Right forelimb (tissue), 1 donor: ENCODE data around the gene ALDH3B2.
"Not testable (repeated sequence)": the region's sequence is repeated elsewhere in the genome, so short reads cannot be mapped to it uniquely, and the experiment has no call there.

Source experiments
- DNase-seq: peaks from one replicate; pipeline ENCODE4 v3.0.0-alpha.2; 2018

The ALDH3B2 gene

GRCh38 chr11:67674442-67674871 lies at the start of gene ALDH3B2:
Gene ALDH3B2, minus strand, starts transcription at chr11:67674623. Its CDS starts 7,688 bp downstream, at chr11:67666935.
- DNase-seq, result no peak

GRCh38 chr11:67723036-67723435 lies 48.6 kb upstream of the ALDH3B2 start:
- not testable (repeated sequence) for DNase-seq

DNA sequence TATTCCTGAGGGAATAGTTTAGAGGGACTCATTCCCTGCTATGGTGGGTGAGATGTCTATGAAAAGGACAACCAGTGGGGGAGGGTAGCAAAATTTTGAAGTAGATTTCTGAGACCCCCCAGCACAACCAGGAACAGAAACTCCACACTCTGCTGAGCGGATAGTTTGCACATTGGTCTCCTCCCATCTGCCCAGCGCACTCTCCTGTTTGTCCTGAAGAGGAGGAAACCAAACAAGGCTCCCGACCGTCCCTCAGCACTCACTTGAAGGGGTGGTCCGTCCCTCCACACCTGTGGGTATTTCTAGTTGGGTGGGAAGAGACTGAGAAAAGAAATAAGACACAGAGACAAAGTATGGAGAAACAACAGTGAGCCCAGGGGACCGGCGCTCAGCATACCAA lies 41.8 kb upstream of the ALDH3B2 start:
- not testable (repeated sequence) for DNase-seq

- not testable (repeated sequence) for DNase-seq
Measured at GRCh38 chr11:67715801-67716200, 41.4 kb upstream of the ALDH3B2 start.

- DNase-seq, result not testable (repeated sequence)
Measured at GRCh38 chr11:67713892-67714509, 39.6 kb upstream of the ALDH3B2 start.

- DNase-seq, result not testable (repeated sequence)
Measured at GRCh38 chr11:67711676-67712075, 37.3 kb upstream of the ALDH3B2 start.

DNA sequence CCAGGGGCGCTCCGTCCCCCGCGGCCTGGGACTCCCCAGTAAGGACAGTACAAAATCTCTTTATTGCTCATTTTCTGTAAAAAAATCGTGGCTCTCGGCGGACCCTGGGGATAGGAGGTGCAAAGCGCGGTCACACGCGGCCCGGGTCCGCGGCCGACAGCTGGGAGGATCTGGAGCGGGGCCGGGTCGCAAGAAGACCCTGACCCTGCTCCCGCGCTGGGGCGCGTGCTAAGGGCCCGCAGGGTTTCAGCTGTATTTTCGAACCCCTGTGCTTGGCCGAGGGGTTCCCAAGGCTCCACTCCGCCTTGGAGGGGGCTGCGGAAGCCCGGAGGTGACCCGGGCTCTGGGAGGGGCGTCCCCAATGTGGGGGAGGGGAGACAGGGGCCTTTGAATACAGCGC lies 36.8 kb upstream of the ALDH3B2 start:
- DNase-seq, result not testable (repeated sequence)

- not testable (repeated sequence) for DNase-seq
Measured at GRCh38 chr11:67709806-67710205, 35.4 kb upstream of the ALDH3B2 start.

GRCh38 chr11:67705264-67705663 lies 30.8 kb upstream of the ALDH3B2 start:
- no peak for DNase-seq

DNA sequence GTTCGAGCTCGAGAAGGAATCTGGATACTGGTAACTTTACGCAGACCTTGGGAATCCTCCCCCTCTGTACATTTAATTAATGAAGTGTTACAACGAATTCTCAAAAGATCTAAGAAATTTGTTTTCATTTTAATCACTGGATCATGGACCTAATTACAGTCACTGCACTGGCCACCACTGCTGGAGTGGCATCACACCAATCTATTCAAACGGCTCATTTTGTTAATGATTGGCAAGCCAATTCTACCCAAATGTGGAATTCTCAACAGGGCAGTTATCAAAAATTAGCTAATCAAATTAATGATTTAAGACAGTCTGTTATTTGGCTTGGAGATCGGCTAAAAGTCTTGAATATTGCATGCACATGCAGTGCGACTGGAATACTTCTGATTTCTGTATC lies 30.1 kb upstream of the ALDH3B2 start:
- no peak for DNase-seq

DNA sequence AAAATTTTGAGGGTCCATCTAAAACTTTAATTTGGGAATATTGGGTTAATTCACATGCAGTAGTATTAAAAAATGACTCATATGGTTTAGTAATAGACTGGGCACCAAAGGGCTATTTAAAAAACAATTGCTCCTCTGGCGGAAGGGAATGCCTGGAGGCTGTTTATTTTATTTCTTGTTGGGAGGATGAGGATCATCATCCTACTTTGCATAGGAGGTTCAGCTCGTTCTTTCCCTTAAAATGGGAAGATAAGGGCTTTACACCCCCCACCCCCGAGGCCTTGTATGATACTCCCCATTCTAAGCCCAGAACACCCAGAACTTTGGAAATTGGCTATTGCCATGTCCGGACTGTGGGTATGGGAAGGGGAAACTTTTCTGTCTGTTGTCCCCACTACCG lies 29.3 kb upstream of the ALDH3B2 start:
- DNase-seq, result not testable (repeated sequence)

GRCh38 chr11:67700548-67701262 lies 26.3 kb upstream of the ALDH3B2 start:
- no peak for DNase-seq

DNA sequence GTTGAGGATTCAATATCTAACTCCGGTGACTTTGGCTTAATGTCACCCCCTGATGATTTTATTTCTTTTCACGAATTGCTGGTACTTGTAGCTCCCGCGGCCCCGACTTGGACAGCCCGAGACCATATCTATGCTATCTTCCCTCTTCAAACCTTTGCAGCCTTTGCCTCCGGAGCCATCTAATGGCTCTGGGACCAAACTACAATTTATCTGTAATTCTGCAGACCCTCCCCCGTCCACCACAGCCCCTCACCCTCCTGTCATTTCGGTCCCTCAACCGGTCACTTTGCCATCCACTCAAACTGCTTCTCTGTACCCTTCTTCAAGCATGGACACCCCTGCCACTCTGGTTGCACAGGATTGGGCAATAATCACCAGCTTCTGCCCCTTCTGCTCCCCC lies 25.7 kb upstream of the ALDH3B2 start:
- no peak for DNase-seq

- no peak for DNase-seq
Measured at GRCh38 chr11:67699521-67699920, 25.1 kb upstream of the ALDH3B2 start.

GRCh38 chr11:67698247-67698646 lies 23.8 kb upstream of the ALDH3B2 start:
- DNase-seq, result no peak

DNA sequence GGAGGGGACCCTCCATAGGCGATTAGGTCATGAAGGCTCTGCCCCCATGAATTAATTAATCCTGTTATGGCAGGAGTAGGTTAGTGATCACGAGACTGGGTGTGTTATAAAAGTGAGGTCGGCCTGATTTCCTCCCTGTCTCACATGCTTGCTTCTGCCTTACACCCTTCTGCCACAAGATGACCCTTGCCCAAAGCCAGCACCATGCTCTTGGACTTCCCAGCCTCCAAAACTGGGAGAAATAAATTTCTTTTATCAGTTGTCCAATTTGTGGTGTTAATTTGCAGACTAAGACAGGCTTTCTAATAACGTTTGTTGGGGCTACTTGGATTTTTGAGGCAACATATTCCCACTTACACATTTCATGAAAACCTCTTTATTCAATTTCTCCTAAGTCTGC lies 23.4 kb upstream of the ALDH3B2 start:
- no peak for DNase-seq

DNA sequence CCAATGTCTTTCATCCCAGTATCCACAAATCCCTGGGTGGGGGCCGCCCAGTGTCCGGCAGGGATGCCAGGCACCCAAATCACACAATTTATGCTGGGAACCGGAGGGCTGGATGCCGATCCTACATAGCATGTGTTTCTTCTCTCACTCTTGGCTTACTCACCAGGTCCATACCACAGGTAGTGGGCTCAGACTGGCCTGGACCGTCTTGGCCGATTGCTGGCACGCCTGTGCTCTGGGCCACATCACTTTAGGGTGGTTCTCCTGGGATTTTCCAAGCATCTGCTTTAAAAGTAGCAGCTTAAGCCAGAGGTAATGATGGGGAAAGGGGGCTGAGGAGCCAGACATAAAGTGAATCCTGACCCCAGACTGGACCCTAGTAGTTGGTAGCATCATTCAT lies 22.6 kb upstream of the ALDH3B2 start:
- no peak for DNase-seq

DNA sequence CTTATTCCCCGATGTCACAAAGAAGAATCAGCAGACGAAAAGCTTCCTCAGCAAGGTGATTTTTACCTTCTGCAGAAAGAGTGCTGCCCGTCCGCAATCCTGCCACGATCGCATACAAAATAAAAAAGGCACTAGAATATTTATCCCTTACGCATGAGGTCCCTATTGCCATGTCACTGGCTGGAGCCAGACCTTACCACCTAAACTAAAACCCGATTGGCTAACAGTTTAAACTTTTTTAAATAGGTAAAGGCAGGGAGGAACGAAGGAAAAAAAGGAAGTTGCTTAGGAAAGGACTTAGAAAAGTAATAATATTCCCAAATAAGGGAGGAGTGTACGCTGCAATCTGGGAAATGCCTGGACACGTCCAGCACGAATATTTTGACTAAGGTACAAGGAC lies 21.2 kb upstream of the ALDH3B2 start:
- no peak for DNase-seq

GRCh38 chr11:67694875-67695555 lies 20.6 kb upstream of the ALDH3B2 start:
- DNase-seq, result no peak

- no peak for DNase-seq
Measured at GRCh38 chr11:67691149-67691548, 16.7 kb upstream of the ALDH3B2 start.

DNA sequence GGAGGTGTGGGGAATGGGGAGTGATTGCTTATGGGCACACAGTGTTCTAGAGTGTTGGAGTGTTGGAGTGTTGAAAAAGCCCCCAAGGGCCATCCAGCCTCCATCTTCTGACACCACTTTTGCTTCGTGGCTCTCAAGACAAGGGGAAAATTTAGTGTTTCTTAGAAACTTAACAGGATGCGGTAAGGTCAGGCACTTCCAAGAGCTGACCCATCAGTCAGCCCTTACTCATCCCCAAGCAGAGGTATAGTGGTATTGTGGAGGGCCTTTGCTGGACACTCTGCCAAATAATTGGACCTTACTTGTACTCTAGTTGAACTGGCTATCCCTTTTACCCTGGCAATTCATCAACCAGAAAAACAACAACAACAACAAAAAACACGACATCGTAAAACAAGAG lies 14.8 kb upstream of the ALDH3B2 start:
- no peak for DNase-seq

DNA sequence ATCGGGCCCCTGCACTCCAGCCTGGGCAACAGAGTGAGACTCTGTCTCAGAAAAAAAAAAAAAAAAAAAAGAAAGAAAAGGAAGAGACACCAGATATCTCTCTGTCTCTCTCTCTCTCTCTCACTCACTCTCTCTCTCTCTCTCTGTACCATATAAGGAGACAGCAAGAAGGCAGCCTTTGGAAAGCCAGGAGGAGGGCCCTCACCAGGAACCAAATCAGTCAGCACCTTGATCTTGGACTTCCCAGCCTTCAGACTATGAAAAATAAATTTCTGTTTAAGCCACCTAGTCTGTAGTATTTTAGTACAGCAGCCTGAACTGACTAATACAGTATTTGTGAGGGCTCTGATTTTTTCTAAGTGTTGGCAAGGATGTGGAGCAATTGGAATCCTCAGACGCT lies 13.6 kb upstream of the ALDH3B2 start:
- DNase-seq, result no peak

- not testable (repeated sequence) for DNase-seq
Measured at GRCh38 chr11:67685641-67686332, 11.4 kb upstream of the ALDH3B2 start.
